ENCODE measurements around the gene BTF3L4.
"Not testable (repeated sequence)": the region's sequence is repeated elsewhere in the genome, so short reads cannot be mapped to it uniquely, and the experiment has no call there.

BTF3L4 gene

DNA sequence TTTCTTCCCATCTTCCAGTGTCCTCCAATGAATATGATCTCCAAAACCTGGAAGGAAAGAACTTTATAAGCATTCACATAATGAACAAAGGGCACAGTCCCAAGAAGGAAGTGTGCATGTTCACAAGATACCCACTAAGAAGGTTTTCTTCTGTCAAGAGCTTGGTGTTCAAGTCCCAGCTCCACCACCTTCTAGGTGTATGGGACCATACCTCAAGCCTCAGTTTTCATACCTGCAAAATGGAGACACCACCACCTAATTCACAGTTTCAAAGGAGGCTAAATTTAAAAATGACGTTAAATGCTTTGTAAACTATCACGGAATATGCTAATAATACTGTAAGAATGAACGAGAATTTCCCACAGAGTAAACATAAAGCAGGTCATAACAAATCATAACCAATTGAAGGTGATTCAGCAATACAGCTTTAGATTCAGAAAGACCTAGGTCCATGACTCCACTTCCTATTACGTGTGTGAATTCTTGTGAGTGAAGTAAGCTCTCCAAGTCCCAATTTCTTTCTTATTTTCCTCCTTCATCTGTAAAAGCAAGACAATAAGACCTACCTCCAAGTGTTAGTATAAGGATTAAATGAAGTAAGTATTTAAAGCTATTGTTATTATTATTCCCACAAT is 14.4 kb upstream of the BTF3L4 start:
- Histone ChIP-seq H3K36me3 (ENCODE audit: insufficient read depth, low read length) (peaks cover 77% of the 10 kb centered on the region), H3K79me2 (ENCODE audit: insufficient read depth, low read length) (peaks cover 74% of the 10 kb centered on the region), H3K27ac (ENCODE audit: low read length) (no peak overlapping the region), H3K9me3 (ENCODE audit: insufficient read depth, low read length, severe bottlenecking) (no peaks in the 10 kb centered on the region), H3K4me1 (ENCODE audit: insufficient read depth, low read length) (peaks cover 13% of the 10 kb centered on the region), H3K4me3 (ENCODE audit: low read depth in 1 of 2, low read length in 2 of 2) (no peak overlapping the region), H3K4me2 (ENCODE audit: insufficient read depth, low read length) (no peak overlapping the region), H2AFZ (ENCODE audit: low read depth, low read length) (no peak overlapping the region), H4K20me1 (ENCODE audit: insufficient read depth, low read length) (peaks cover 33% of the 10 kb centered on the region), H3K27me3 (ENCODE audit: insufficient read depth, low read length, poor library complexity) (no peaks in the 10 kb centered on the region), H3K9ac (ENCODE audit: low read depth, low read length) (no peak overlapping the region)
- ATAC-seq (ENCODE audit: insufficient read depth, low read depth) = no peak
- TF ChIP-seq, protein P1, sequence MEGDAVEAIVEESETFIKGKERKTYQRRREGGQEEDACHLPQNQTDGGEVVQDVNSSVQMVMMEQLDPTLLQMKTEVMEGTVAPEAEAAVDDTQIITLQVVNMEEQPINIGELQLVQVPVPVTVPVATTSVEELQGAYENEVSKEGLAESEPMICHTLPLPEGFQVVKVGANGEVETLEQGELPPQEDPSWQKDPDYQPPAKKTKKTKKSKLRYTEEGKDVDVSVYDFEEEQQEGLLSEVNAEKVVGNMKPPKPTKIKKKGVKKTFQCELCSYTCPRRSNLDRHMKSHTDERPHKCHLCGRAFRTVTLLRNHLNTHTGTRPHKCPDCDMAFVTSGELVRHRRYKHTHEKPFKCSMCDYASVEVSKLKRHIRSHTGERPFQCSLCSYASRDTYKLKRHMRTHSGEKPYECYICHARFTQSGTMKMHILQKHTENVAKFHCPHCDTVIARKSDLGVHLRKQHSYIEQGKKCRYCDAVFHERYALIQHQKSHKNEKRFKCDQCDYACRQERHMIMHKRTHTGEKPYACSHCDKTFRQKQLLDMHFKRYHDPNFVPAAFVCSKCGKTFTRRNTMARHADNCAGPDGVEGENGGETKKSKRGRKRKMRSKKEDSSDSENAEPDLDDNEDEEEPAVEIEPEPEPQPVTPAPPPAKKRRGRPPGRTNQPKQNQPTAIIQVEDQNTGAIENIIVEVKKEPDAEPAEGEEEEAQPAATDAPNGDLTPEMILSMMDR (IDR thresholded peaks at IDR 0.05; ENCODE audit: borderline replicate concordance, extremely low read depth, low read length, poor library complexity, severe bottlenecking) = no peak
- no peak for TF ChIP-seq EZH2 (IDR thresholded peaks at IDR 0.05; ENCODE audit: borderline replicate concordance, low read depth, low read length, severe bottlenecking)
- DNase-seq = no peak

DNA sequence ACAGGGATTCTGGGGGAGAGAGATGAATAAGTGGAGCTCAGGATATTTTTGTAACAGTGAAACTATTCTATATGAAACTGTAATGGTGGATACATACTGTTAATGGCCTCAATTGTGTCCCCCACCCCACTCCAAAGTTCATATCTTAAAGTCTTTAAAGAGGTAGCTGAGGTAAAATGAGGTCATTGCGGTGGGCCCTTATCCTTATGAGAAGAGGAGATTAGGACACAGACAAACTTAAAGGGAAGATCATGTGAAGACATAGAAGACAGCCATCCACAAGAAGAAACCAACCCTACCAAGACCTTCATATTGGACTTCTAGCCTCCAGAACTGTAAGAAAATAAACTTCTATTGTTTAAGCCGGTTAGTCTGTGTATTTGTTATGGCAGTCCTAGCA is 10.9 kb upstream of the BTF3L4 start:
- H3K4me3 ChIP-seq (ENCODE audit: low read depth in 1 of 2, low read length in 2 of 2) = no peak overlapping the region
- H3K27ac ChIP-seq (ENCODE audit: low read length) = no peak overlapping the region
- TF ChIP-seq, protein P1 (IDR thresholded peaks at IDR 0.05; ENCODE audit: borderline replicate concordance, extremely low read depth, low read length, poor library complexity, severe bottlenecking) = no peak
- TF ChIP-seq EZH2 (IDR thresholded peaks at IDR 0.05; ENCODE audit: borderline replicate concordance, low read depth, low read length, severe bottlenecking) = no peak
- H4K20me1 ChIP-seq (ENCODE audit: insufficient read depth, low read length) = peaks cover 44% of the 10 kb centered on the region
- 0 out of 2 replicates have a peak overlapping the region, but pooled peaks have one; percentile 13 for H3K4me2 ChIP-seq (ENCODE audit: insufficient read depth, low read length)
- no peak for ATAC-seq (ENCODE audit: insufficient read depth, low read depth)
- H3K9me3 ChIP-seq (ENCODE audit: insufficient read depth, low read length, severe bottlenecking) = no peaks in the 10 kb centered on the region
- H3K27me3 ChIP-seq (ENCODE audit: insufficient read depth, low read length, poor library complexity) = no peaks in the 10 kb centered on the region
- peaks cover 71% of the 10 kb centered on the region for H3K36me3 ChIP-seq (ENCODE audit: insufficient read depth, low read length)
- DNase-seq = no peak
- H3K79me2 ChIP-seq (ENCODE audit: insufficient read depth, low read length) = peaks cover 95% of the 10 kb centered on the region
- H2AFZ ChIP-seq (ENCODE audit: low read depth, low read length) = no peak overlapping the region
- no peak overlapping the region for H3K9ac ChIP-seq (ENCODE audit: low read depth, low read length)
- peaks cover 29% of the 10 kb centered on the region for H3K4me1 ChIP-seq (ENCODE audit: insufficient read depth, low read length)

DNA sequence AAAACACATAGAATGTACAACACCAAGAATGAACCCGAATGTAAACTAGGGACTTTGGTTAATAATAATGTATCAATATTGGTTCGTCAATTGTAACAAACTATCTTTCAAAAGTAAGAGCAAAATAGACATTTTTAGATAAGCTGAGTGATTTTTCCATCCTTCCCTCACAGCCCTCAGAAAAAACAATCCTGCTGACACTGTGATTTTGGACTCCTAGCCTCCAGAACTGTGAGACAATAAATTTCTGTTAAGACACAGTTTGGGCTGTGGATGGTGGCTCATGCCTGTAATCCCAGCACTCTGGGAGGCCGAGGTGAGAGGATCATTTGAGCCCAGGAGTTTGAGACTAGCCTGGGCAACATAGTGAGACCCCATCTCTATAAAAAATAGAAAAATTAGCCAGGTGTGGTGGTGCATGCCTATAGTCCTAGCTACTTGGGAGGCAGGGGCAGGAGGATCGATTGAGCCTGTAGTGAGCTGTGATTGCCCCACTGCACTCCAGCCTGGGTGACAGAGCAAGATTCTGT is 10.4 kb upstream of the BTF3L4 start:
- H3K9me3 ChIP-seq (ENCODE audit: insufficient read depth, low read length, severe bottlenecking); H3K27me3 ChIP-seq (ENCODE audit: insufficient read depth, low read length, poor library complexity); ATAC-seq (ENCODE audit: insufficient read depth, low read depth); H2AFZ ChIP-seq (ENCODE audit: low read depth, low read length); H3K9ac ChIP-seq (ENCODE audit: low read depth, low read length); DNase-seq; H3K27ac ChIP-seq (ENCODE audit: low read length); H3K4me3 ChIP-seq (ENCODE audit: low read depth in 1 of 2, low read length in 2 of 2): not testable (repeated sequence)
- H4K20me1 ChIP-seq (ENCODE audit: insufficient read depth, low read length) = peaks cover 48% of the 10 kb centered on the region
- peaks cover 95% of the 10 kb centered on the region for H3K79me2 ChIP-seq (ENCODE audit: insufficient read depth, low read length)
- H3K36me3 ChIP-seq (ENCODE audit: insufficient read depth, low read length) = peaks cover 71% of the 10 kb centered on the region
- 0 out of 2 replicates have a peak overlapping the region, but pooled peaks have one; percentile 13 for H3K4me2 ChIP-seq (ENCODE audit: insufficient read depth, low read length)
- H3K4me1 ChIP-seq (ENCODE audit: insufficient read depth, low read length) = peaks cover 34% of the 10 kb centered on the region

DNA sequence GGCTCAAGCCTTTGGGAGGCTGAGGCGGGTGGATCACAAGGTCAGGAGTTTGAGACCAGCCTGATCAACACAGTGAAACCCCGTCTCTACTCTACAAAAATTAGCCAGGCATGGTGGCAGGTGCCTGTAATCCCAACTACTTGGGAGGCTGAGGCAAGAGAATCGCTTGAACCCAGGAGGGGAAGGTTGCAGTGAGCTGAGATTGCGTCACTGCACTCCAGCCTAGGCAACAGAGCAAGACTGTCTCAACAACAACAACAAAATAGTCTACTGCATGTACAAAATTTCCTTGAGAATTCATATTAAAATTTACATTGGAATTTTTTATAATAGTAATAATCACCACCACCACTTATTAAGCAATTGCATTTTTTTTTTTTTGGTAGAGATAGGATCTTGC is 6.8 kb upstream of the BTF3L4 start:
- not testable (repeated sequence) for H3K9me3 ChIP-seq (ENCODE audit: insufficient read depth, low read length, severe bottlenecking); DNase-seq; H3K27ac ChIP-seq (ENCODE audit: low read length); ATAC-seq (ENCODE audit: insufficient read depth, low read depth); H3K4me3 ChIP-seq (ENCODE audit: low read depth in 1 of 2, low read length in 2 of 2); H2AFZ ChIP-seq (ENCODE audit: low read depth, low read length); H3K9ac ChIP-seq (ENCODE audit: low read depth, low read length); H3K27me3 ChIP-seq (ENCODE audit: insufficient read depth, low read length, poor library complexity)
- H4K20me1 ChIP-seq (ENCODE audit: insufficient read depth, low read length) = peaks cover 49% of the 10 kb centered on the region
- H3K36me3 ChIP-seq (ENCODE audit: insufficient read depth, low read length) = peaks cover 77% of the 10 kb centered on the region
- peaks cover 69% of the 10 kb centered on the region for H3K4me1 ChIP-seq (ENCODE audit: insufficient read depth, low read length)
- H3K79me2 ChIP-seq (ENCODE audit: insufficient read depth, low read length) = peaks cover 96% of the 10 kb centered on the region
- H3K4me2 ChIP-seq (ENCODE audit: insufficient read depth, low read length) = peak overlapping the region; percentile 44; the same call in 1 of the 2 replicates

All from DND-41 (cell line).